GM18498 (cell line): ENCODE measurements around the gene PRX.

Experiments
- ATAC-seq: cut with Tn5 transposase; IDR thresholded peaks from one replicate; pipeline ENCODE4 v1.9.1; 2021; ENCODE audit warnings: mild to moderate bottlenecking, moderate library complexity; ENCODE audit not compliant: unreplicated experiment

Gene PRX

DNA sequence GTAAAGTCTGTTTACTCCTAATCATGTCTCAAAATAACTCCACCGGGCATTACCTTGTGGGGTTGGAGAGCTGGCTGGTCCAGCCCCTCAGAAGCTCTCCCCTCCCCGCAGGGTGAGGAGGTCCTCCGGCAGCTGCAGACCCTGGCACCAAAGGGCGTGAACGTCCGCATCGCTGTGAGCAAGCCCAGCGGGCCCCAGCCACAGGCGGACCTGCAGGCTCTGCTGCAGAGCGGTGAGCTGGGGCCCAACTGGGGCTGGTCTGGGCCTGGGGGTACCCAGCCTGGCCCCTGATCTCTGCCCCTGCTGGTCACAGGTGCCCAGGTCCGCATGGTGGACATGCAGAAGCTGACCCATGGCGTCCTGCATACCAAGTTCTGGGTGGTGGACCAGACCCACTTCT, 43.4 kb downstream of the PRX start:
- no peak for ATAC-seq

DNA sequence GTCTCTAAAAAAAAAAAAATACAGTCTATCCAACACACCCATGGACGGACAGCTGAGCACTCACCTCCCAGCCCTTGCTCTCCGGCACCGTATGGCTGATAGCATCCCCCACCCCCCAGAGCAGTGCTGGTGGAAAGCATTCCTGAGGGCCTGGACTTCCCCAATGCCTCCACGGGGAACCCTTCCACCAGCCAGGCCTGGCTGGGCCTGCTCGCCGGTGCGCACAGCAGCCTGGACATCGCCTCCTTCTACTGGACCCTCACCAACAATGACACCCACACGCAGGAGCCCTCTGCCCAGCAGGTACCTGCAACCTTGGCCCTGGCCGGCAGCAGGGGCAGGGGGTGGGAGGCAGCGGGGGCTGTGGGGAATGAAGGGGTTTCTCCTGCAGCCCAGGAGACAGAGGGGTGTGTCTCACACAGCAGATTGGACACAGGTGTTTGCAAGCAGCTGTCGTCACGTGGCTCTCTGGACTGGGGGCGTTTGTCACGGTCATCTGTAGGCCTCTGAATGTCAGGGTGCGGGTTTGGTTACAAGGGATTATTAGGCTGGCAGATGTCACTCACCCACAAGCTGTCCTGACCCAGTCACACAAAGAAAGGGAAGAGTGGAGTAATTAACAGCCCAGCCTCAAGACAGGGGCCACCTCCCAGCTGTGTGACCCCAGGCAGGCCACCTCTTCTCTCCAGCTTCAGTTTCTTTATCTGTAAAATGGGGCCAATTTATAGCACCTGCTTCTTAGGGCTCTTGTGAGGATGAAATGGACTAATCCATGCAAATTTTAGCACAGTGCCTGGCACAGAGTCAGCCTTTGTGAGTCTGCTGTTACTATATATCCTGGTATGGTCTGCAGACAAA, 45.4 kb downstream of the PRX start:
- no peak for ATAC-seq

DNA sequence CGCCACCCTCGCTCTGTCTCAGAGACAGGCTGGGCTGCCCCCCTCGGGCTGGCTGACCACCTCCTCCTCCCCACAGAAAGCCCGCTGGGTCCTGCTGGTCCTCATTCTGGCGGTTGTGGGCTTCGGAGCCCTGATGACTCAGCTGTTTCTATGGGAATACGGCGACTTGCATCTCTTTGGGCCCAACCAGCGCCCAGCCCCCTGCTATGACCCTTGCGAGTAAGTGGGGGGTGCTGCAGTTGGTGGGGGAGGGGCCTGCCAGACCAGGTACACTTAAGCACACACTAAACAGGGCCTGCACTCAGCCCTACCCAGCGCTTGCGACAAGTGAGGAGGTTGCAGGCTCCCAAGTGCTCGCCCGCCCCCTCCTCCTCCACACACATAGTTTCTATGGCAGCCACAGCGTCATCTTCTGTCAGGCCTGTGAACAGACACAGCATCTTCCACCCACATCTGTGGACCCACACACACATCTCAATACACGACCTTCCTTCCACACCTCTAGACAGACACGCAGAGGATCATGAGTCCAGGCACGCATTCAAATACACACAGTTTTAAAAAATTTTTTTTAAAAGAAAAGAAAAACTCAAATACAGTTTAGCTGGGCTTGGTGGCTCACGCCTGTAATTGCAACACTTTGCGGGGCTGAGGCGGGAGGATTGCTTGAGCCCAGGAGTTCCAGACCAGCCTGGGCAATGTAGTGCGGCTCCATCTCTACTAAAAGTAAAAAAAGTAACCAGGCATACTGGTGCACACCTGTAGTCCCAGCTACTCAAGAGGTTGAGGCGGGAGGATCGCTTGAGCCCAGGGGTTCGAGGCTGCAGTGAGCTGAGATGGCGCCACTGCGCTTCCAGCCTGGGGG, 46.2 kb downstream of the PRX start:
- no peak for ATAC-seq

DNA sequence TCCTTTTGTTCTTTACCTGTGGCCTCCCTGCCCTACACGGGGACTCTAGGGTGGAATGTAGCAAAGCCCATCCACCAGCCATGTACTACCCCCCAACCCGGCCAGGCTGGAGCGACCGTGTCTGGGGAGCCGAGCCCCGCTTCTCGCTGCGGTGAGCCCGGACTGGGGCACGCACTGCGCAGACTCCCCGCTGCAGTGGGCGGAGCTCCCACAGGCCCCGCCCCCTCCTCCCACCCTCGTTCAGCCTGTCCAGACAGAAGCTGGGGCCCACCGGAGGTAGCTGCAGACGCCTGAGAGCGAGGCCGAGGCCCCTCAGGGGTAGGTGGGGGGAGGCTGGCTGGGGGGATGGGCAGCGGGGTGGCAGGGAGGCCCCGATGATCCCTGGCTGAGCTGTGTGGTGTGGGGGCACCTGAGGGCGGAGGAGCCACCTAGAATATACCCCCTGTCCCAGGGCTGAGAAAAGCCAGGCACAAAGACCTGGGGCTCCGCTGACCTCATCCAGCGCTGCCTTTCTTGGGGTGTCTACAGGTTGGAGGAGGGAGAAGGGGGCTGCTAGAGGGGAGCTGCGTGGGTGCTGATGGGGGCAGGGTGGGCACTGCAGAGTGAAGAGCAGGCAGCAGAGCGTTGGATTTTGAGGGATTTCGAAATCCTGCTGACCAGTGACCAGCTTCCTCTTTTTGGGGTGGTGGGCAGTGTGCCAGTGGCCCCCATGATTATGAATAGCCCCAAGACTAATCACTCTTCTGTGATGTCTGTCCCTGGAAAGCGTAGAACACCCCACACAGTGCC, 47.4 kb downstream of the PRX start:
- ATAC-seq, result no peak

DNA sequence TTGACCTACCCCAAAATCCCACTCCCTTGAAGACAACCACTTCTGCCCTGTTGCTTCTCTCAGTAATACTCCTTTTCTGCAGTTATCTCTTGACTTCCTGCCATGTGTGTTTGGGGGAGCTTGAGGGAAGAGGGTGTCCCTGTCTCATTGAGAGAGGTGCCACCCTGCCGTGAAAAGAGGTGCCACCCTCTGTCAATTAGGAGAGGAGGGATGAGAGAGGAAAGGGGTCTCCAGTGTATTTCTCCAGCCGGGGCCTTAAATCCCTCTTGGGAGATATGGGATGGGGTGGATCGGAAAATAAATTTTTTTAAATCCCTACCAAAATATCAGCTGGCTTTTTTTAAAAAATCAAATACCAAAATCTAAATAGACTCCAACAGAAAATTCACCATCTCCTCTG, 48.2 kb downstream of the PRX start:
- no peak for ATAC-seq

DNA sequence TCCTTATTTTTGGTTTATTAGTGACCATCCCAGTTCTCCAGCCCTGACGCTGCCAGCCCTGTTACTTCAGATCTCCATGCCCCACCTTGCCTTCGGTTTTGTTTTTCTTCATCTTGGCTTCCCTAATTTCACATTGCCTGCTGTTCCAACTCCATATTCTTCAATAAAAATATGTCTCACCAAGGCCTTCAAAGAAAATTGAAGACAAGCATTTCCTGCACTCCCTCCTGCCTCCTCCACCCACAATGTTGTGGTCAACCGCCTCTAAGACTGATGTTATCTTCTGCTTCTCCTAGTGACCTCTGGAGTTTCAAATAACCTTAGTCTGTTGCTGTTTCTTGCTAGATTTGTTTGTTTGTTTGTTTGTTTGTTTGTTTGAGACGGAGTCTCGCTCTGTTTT, 50.1 kb downstream of the PRX start:
- no peak for ATAC-seq

DNA sequence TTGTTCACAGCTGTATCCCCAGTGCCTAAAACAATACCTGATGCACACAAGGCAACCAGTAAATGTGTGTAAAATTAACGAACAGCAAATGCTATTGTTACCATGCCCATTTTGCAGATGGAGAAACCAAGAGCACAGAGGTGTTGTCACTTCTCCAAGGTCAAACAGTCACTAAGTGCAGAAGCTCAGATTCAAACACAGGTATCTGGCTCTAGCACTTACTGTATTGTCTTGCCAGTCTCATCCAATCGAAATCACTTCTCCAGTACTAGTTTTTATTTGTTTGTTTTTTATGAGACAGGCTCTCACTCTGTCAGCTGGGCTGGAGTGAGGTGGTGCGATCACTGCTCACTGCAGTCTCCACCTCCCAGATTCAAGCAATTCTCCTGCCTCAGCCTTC, 51.0 kb downstream of the PRX start:
- ATAC-seq, result no peak

DNA sequence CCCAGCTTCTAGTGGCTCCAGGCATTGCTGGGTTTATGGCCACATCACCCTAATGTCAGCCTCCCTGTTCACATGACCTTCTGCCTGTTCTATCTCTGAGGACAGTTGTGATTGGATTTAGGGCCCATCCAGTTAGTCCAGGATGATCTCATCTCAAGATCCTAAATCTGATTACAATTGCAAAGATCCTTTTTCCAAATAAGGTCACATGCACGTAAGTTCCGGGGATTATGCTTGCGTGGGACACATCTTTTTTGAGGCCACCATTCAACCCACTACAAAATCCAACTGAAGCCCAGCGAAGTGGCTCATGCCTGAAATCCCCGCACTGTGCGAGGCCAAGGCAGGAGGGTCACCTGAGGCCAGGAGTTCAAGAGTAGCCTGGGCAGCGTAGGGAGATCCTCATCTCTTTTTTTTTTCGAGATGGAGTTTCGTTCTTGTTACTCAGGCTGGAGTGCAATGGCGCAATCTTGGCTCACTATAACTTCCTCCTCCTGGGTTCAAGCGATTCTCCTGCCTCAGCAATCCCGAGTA, 52.4 kb downstream of the PRX start:
- ATAC-seq, result no peak

DNA sequence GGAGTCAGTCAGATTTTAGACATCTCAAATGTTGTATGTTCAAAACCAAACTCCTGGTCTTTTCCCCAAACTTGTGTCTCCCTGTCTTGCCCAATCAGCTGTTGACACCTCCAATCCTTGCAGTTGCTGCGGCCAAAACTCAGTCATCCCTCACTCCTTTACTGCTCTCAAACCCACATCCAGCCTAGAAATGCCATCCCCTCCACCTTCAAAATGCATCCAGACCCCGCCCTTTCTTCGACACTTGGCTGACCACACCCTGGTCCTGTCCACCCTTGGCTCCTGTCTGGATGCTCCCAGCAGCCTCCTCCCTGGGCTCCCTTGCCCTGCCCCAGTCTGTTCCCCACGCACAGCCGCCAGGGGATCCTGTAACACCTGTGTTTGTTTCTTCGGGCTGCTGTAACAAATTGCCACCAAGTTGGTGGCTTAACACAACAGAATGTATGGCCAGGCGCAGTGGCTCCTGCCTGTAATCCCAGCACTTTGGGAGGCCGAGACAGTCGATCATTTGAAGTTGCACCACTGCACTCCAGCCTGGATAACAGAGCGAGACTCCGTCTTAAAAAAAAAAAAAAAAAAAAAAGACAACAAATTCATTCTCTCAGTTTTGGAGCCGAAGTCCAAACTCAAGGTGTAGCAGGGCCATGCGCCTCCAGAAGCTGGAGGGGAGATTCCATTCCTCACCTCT, 53.0 kb downstream of the PRX start:
- ATAC-seq, result no peak

DNA sequence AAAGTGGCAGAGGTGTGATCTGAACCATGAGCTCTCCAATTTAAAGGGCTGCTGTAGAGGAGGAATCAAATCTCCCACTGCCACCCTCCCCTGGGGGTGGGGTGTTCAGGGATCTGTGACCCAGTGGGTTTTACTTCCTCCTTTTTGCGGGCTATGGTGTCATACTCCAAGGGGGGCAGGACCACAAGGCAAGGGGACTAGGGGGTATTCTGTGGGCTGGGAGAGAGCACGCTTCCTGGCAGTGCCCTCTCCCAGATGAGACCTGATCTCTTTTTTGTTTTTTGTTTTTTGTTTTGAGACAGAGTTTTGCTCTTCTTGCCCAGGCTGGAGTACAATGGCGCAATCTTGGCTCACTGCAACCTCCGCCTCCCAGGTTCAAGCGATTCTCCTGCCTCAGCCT, 54.4 kb downstream of the PRX start:
- no peak for ATAC-seq

DNA sequence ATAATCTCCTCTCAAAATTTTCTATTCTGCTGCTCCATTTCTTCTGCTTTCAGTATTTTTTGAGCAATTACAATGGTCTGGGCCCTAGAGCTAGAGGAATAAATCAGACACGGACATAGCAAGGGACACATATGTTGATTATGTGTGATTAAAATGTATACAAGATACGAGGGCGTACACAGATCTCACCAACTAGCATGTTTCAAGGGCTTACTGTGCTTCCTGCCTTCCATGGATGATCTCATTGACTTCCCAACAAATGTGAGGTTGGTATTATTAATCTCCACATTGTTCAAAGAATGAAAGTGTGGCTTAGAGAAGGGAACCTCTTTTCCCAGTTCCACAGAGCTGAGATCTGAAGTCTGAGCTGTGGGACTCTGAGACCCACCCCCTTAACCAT, 55.5 kb downstream of the PRX start:
- no peak for ATAC-seq

DNA sequence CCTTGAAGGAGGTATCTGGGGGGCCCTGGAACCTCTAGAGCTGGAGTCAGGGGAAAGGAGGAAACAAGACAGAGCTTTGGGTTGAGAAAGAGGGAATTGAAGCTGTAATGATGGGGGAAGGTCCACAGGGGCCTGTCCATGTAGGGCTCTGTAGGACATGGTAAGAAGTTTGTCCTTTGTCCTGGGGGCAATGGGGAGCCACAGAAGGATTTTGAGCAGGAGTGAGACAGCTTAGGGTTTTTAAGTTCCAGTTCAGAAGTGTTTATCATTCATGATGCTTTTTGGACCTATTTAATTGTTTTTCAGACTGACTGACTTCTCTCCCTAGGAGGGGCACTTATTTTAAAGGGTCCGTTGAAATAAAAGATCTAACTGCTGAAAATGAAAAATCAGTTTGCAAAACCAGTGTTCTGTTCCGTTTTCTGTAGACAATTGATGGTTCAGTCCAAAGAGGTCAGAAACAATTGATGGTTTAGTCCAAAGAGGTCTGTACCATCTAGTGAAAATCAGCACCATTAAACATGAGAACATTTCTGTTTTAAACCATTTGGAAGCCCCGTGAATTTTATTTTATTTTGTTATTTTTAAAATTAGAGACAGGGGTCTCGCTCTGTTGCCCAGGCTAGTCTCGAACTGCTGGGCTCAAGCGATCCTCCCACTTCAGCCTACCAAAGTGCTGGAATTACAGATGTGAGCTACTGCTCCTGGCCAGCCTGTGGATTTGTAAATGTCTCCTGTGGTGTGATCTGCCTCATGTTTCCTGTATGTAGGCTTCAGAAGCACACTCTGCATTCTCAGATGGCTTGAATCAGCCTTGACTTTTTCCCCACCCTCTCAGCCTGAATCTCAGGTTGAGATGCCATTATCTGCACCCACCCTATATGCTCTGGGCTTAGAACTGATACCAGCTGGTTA, 56.2 kb downstream of the PRX start:
- no peak for ATAC-seq

DNA sequence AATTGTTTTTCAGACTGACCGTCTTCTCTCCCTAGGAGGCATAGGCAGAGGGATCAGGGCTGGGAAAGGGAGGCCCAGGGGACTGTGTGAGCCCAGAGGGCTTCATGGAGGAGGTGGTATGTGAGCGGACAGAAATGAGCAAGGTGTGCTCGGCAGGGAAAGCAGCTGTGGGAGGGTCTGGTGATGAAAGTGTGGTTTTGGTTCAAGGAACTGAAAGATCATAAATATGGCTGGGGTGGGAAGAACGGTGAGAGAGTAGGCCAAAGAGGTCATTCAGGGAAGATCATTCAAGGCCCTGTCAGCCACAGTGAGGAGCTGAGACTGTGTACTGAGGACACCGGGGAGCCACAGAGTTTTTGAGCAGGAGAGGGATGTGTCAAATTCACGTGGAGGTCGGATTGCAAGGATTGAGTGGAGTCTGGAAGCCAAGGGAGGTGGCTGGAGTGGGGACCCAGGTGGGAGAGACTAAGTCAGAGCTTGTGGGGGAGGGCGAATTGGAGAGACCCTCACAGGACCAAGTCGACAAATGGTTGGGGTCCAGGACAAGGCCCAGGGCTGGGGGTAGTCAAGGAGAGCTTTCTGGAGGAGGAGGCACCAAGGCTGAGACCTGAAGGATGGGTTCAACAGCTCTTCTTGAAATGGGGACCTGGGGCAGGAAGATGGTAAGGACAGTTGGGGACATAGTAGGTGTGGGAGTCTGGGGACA, 57.0 kb downstream of the PRX start:
- ATAC-seq, result no peak

DNA sequence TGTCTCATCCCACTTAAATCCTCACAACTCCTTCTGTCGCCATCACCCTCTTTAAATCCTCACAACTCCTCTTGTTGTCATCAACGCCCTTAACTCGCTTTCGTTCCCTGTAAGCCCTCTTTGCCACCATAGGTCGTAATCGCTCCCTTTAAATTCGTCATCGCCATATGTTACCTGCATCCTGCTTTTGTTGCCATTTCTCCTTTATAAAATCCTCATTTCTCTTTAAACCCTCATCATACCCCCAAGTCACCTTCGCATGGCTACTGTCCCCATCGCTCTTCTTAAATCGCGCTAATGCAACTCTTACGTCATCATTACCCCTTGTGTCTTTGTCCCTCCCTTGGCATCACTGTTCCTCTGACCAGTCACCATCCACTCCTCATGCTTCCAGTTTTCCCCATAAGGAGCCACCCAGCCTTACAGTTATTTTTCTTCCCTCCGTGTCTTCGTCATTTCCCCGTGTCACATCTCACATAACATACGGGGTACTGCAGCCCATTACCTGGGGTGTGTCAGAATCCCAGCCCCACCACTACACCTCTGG, 64.1 kb downstream of the PRX start:
- no peak for ATAC-seq

DNA sequence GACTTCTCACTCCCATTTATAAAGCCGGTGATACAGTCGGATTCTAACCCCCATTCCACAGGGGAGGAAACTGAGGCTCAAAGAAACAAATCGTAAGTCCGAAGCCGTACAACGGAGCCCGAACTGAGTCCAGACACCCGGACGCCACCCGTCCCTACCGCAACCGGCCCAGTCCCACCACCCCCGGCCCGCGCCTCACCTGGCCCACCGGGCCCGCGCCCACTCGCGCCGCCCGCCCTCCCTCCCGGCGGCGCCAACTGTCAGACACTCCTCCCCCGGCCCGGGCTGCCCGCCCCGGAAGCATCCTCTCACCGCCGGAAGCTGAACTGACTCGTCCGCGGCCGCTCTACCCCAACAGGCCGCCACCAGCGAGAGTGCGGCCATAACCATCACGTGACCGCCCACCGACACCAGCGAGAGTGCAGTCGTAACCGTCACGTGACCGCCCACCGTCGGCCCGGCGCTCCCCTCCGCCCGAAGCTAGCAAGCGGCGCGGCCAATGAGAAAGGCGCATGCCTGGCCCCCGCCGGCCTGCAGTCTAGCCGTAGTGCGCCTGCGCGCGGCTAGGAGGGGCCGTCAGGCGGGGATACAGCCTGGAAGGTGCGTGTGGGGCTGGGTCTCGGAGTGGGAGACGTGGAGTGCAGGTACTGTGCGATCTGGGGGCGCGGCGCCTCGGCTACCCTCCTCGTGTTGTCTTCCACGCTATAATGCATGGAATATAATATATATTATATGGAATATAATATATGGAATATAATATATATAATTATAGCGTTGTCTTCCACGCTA, 64.9 kb downstream of the PRX start, which contains the start of the genes C19orf47 and PLD3:
C19orf47 (minus strand) TSS at position 273 of the 789 bp plus-strand sequence. CDS start 6,540 bp downstream, outside the sequence.
PLD3 (plus strand) TSS at position 571 of the 789 bp plus-strand sequence. CDS start 17,789 bp downstream, outside the sequence.
- ATAC-seq, result peak; percentile 94

DNA sequence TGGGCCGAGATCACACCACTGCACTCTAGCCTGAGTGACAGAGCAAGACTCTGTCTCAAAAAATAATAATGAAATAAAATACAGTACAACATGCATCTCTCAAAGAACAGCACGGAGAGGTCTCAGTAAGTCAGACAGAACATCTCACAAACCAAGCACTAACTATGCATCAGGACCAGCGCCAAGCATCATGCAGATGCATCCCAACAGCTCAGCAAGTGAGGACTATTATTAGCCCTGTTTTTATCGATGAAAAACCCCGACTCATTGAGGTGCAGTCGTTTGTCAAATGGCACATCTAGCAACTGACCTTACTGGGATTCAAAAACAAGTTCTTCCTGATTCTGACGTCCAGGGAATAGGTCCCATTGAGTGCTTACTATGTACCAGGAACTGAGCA, 68.8 kb downstream of the PRX start:
- no peak for ATAC-seq
